Activated naive CD8-positive, alpha-beta T cell treated with anti-CD3 and anti-CD28 coated beads, Interleukin-2, amount 50 U/mL, for 24 hours (primary cell): ENCODE results near the gene CBLB.
"Not testable (repeated sequence)": the region's sequence is repeated elsewhere in the genome, so short reads cannot be mapped to it uniquely, and the experiment has no call there.

ENCODE experiments used
- ATAC-seq: fragments of 150-1000 bp; cut with Tn5 transposase; one replicate; pipeline ENCODE4 v1.10.0; 2021
- DNase-seq: peaks from one replicate; pipeline ENCODE4 v3.0.0; 2021
- H3K27ac Mint-ChIP-seq: one replicate; pipeline ENCODE4 v1.8.0; 2021; ENCODE audit warnings: mild to moderate bottlenecking, mixed read lengths
- H3K27me3 Mint-ChIP-seq: one replicate; pipeline ENCODE4 v1.8.0; 2021; ENCODE audit warnings: mixed read lengths
- H3K36me3 Mint-ChIP-seq: one replicate; pipeline ENCODE4 v1.8.0; 2021; ENCODE audit warnings: low read depth, mixed read lengths
- H3K4me1 Mint-ChIP-seq: one replicate; pipeline ENCODE4 v1.8.0; 2021; ENCODE audit warnings: mixed read lengths
- H3K4me3 Mint-ChIP-seq: one replicate; pipeline ENCODE4 v1.8.0; 2021; ENCODE audit warnings: mild to moderate bottlenecking, moderate library complexity, mixed read lengths
- H3K9me3 Mint-ChIP-seq: one replicate; pipeline ENCODE4 v1.8.0; 2021; ENCODE audit warnings: mixed read lengths

The CBLB gene

GRCh38 chr3:105767216-105767615 lies 101.6 kb downstream of the CBLB start:
- Mint-ChIP-seq H3K9me3 (peaks cover 30% of the 10 kb centered on the region), H3K4me3 (peak overlapping the region; percentile 51), H3K27me3 (no peaks in the 10 kb centered on the region), H3K36me3 (peaks cover 83% of the 10 kb centered on the region), H3K27ac (peak overlapping the region; percentile 82), H3K4me1 (peaks cover 88% of the 10 kb centered on the region)
- DNase-seq = no peak
- ATAC-seq = no peak

- no peak for DNase-seq
- Mint-ChIP-seq H3K4me1 (peaks cover 88% of the 10 kb centered on the region), H3K4me3 (no peak overlapping the region), H3K36me3 (peaks cover 85% of the 10 kb centered on the region), H3K27ac (peak overlapping the region; percentile 74), H3K27me3 (no peaks in the 10 kb centered on the region), H3K9me3 (peaks cover 36% of the 10 kb centered on the region)
- ATAC-seq = no peak
Measured at GRCh38 chr3:105765308-105765639, 103.5 kb downstream of the CBLB start.

- H3K4me1 Mint-ChIP-seq = peaks cover 86% of the 10 kb centered on the region
- DNase-seq (no peak), ATAC-seq (peak; percentile 13)
- peaks cover 33% of the 10 kb centered on the region for H3K9me3 Mint-ChIP-seq
- H3K36me3 Mint-ChIP-seq = peaks cover 85% of the 10 kb centered on the region
- H3K27me3 Mint-ChIP-seq = no peaks in the 10 kb centered on the region
- H3K27ac Mint-ChIP-seq = peak overlapping the region; percentile 74
- peak overlapping the region; percentile 7 for H3K4me3 Mint-ChIP-seq
Measured at GRCh38 chr3:105764378-105765307, 104.2 kb downstream of the CBLB start.

GRCh38 chr3:105763659-105764036 lies 105.2 kb downstream of the CBLB start:
- Mint-ChIP-seq H3K4me3 (no peak overlapping the region), H3K9me3 (peaks cover 34% of the 10 kb centered on the region), H3K27me3 (no peaks in the 10 kb centered on the region), H3K4me1 (peaks cover 86% of the 10 kb centered on the region), H3K36me3 (peaks cover 85% of the 10 kb centered on the region), H3K27ac (peak overlapping the region; percentile 76)
- DNase-seq = no peak
- ATAC-seq = no peak

GRCh38 chr3:105762749-105763658 lies 105.8 kb downstream of the CBLB start:
- DNase-seq (no peak), ATAC-seq (no peak)
- H3K9me3 Mint-ChIP-seq = peaks cover 34% of the 10 kb centered on the region
- H3K4me1 Mint-ChIP-seq = peaks cover 83% of the 10 kb centered on the region
- H3K27me3 Mint-ChIP-seq = no peaks in the 10 kb centered on the region
- H3K27ac Mint-ChIP-seq = peak overlapping the region; percentile 76
- peaks cover 86% of the 10 kb centered on the region for H3K36me3 Mint-ChIP-seq
- H3K4me3 Mint-ChIP-seq = peak overlapping the region; percentile 17

DNA sequence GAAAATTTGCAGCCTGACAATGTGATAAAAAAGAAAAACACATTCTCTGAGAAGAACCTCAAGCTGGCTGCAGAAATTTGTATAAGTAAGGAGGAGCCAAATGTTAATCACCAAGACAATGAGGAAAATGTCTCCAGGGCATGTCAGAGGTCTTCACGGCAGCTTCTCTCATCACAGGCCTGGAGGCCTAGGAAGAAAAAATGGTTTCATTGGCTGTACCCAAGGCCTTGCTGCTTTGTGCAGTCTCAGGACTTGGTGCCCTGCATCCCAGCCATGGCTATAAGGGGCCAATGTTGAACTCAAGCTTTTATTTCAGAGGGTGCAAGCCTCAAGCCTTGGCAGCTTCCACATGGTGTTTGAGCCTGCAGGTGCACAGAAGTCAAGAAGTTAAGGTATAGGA lies 106.6 kb downstream of the CBLB start:
- Mint-ChIP-seq H3K36me3 (peaks cover 89% of the 10 kb centered on the region), H3K4me1 (peaks cover 82% of the 10 kb centered on the region), H3K9me3 (peaks cover 34% of the 10 kb centered on the region), H3K27ac (peak overlapping the region; percentile 75)
- not testable (repeated sequence) for ATAC-seq, DNase-seq, H3K27me3 Mint-ChIP-seq, H3K4me3 Mint-ChIP-seq

GRCh38 chr3:105759442-105760078 lies 109.3 kb downstream of the CBLB start:
- Mint-ChIP-seq H3K4me1 (peaks cover 83% of the 10 kb centered on the region), H3K27me3 (no peaks in the 10 kb centered on the region), H3K4me3 (no peak overlapping the region), H3K27ac (peak overlapping the region; percentile 50), H3K9me3 (peaks cover 31% of the 10 kb centered on the region), H3K36me3 (peaks cover 81% of the 10 kb centered on the region)
- no peak for ATAC-seq
- DNase-seq = no peak

- ATAC-seq (no peak), DNase-seq (no peak)
- Mint-ChIP-seq H3K4me3 (no peak overlapping the region), H3K9me3 (peaks cover 26% of the 10 kb centered on the region), H3K27ac (peak overlapping the region; percentile 73), H3K4me1 (peaks cover 83% of the 10 kb centered on the region), H3K27me3 (no peaks in the 10 kb centered on the region), H3K36me3 (peaks cover 77% of the 10 kb centered on the region)
Measured at GRCh38 chr3:105758451-105758850, 110.4 kb downstream of the CBLB start.

GRCh38 chr3:105755121-105755886 lies 113.5 kb downstream of the CBLB start:
- H3K9me3 Mint-ChIP-seq = peaks cover 4% of the 10 kb centered on the region
- ATAC-seq (peak; percentile 55), DNase-seq (no peak)
- peaks cover 87% of the 10 kb centered on the region for H3K4me1 Mint-ChIP-seq
- H3K27ac Mint-ChIP-seq = peak overlapping the region; percentile 96
- H3K4me3 Mint-ChIP-seq = peak overlapping the region; percentile 6
- H3K27me3 Mint-ChIP-seq = no peaks in the 10 kb centered on the region
- H3K36me3 Mint-ChIP-seq = peaks cover 57% of the 10 kb centered on the region

GRCh38 chr3:105752791-105753415 lies 115.9 kb downstream of the CBLB start:
- Mint-ChIP-seq H3K4me1 (peaks cover 94% of the 10 kb centered on the region), H3K27ac (peak overlapping the region; percentile 96), H3K4me3 (peak overlapping the region; percentile 72), H3K36me3 (peaks cover 47% of the 10 kb centered on the region), H3K27me3 (no peaks in the 10 kb centered on the region), H3K9me3 (no peaks in the 10 kb centered on the region)
- ATAC-seq = peak; percentile 87
- DNase-seq = peak; percentile 29

- no peak overlapping the region for H3K4me3 Mint-ChIP-seq
Measured at GRCh38 chr3:105747696-105748095, 121.1 kb downstream of the CBLB start.

GRCh38 chr3:105747060-105747541 lies 121.7 kb downstream of the CBLB start:
- Mint-ChIP-seq H3K27ac (peak overlapping the region; percentile 95), H3K36me3 (peaks cover 64% of the 10 kb centered on the region), H3K9me3 (no peaks in the 10 kb centered on the region), H3K27me3 (no peaks in the 10 kb centered on the region), H3K4me1 (peaks cover 85% of the 10 kb centered on the region), H3K4me3 (peak overlapping the region; percentile 77)
- ATAC-seq (peak; percentile 80), DNase-seq (no peak)

More at GRCh38 chr3:105747696-105748095, 121.1 kb downstream of the CBLB start:
- Mint-ChIP-seq H3K36me3 (peaks cover 61% of the 10 kb centered on the region), H3K9me3 (no peaks in the 10 kb centered on the region), H3K4me1 (peaks cover 91% of the 10 kb centered on the region), H3K27ac (peak overlapping the region; percentile 95), H3K27me3 (no peaks in the 10 kb centered on the region)
- no peak for DNase-seq
- ATAC-seq = no peak

DNA sequence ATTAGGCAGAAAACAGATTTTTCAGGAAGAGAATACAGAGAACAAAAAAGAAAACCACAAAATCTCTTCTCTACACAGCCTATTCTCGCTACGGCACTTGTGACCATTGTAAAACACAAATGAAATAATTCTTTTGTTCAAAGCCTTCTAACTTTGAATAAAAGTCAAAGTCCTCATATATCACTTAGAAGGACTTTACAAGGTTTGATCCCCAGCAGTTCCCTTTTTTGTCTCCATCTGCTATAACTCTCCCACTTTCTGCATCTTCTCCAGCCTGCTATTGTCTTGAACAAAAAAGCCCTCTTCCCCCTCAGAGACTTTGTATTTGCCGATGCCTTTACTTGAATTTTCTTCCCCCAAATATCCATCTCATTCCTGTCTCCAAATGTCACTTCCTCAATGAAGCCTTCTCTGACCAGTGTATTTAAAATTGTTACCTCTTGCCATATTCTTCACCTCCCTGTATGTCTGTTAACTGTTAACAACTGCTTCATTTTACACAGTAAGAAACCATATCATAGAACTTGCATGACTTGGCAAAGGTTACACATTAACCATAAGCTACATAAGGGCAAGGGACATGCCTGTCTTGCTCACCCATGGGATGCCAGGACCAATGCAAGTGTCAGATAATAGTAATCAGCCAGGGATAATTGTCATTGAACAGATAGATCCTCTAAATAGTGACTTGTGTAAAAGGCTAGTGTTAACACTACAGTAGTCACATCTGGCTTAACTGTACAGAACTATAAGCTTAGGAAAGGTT lies 122.4 kb downstream of the CBLB start:
- peaks cover 84% of the 10 kb centered on the region for H3K4me1 Mint-ChIP-seq
- H3K4me3 Mint-ChIP-seq = peak overlapping the region; percentile 77
- H3K36me3 Mint-ChIP-seq = peaks cover 70% of the 10 kb centered on the region
- ATAC-seq = peak; percentile 78
- peak overlapping the region; percentile 95 for H3K27ac Mint-ChIP-seq
- H3K27me3 Mint-ChIP-seq = no peaks in the 10 kb centered on the region
- no peak for DNase-seq
- peaks cover 5% of the 10 kb centered on the region for H3K9me3 Mint-ChIP-seq
